IMR-90 (cell line): ENCODE data around the gene HIVEP3. TPM values are rescaled to one million over a fixed set of nuclear protein-coding genes. Genes with fewer than 3 reads are reported as not detected.

Experiments
- ATAC-seq: fragments of 200-7000 bp; cut with Tn5 transposase; 2 replicates; pipeline ENCODE4 v1.9.1; 2020; ENCODE audit warnings: low read depth, mild to moderate bottlenecking, moderate library complexity
- BruUV-seq: library from RNA; stranded (reverse); fragments of 400-500 nt; replicated peaks from 2 replicates; lab custom pipeline; 2021; lab: Mats Ljungman, UMichigan
- CTCF ChIA-PET: fragments of 300-600 bp; formaldehyde crosslinking; extraction: SDS; loops from one replicate; lab custom pipeline; 2021; ENCODE audit warnings: antibody characterized with exemption; lab: Yijun Ruan, JAX
- POLR2A ChIA-PET: fragments of 300-600 bp; sonication (Branson Sonifier 250); formaldehyde crosslinking; loops from one replicate; lab custom pipeline; 2022; ENCODE audit warnings: antibody characterized with exemption; ENCODE audit not compliant: unreplicated experiment; lab: Charles Lee
- DNase-seq: peaks from one replicate; pipeline ENCODE4 v3.0.0; 2013
- H2AFZ ChIP-seq: replicated peaks from 2 replicates; pipeline ENCODE3; 2013; ENCODE audit warnings: low read length, mild to moderate bottlenecking; ENCODE audit not compliant: poor library complexity
- H2AK5ac ChIP-seq: 2 replicates; pipeline ENCODE4 v1.6.1; 2013; ENCODE audit warnings: low read depth, low read length, inconsistent platforms
- H2AK9ac ChIP-seq: replicated peaks from 2 replicates; pipeline ENCODE3; 2013; ENCODE audit warnings: mild to moderate bottlenecking, low read depth, low read length, moderate library complexity; ENCODE audit not compliant: poor library complexity
- H2BK120ac ChIP-seq: 2 replicates; pipeline ENCODE4 v1.6.1; 2013; ENCODE audit warnings: low read depth, low read length, inconsistent platforms
- H2BK15ac ChIP-seq: 3 replicates; pipeline ENCODE4 v1.6.1; 2013; ENCODE audit warnings: low read depth, low read length, inconsistent platforms
- H2BK20ac ChIP-seq: 2 replicates; pipeline ENCODE4 v1.6.1; 2013; ENCODE audit warnings: low read depth, mild to moderate bottlenecking, inconsistent platforms, low read length, moderate library complexity
- H2BK5ac ChIP-seq: 2 replicates; pipeline ENCODE4 v1.6.1; 2013; ENCODE audit warnings: mild to moderate bottlenecking, low read depth, low read length, inconsistent platforms; ENCODE audit not compliant: poor library complexity, severe bottlenecking
- H3K14ac ChIP-seq: replicated peaks from 2 replicates; pipeline ENCODE4 v1.6.1; 2013; ENCODE audit warnings: low read depth, low read length, inconsistent platforms
- H3K18ac ChIP-seq: 2 replicates; pipeline ENCODE4 v1.6.1; 2013; ENCODE audit warnings: low read depth, low read length, control low read depth
- H3K23ac ChIP-seq: 2 replicates; pipeline ENCODE4 v1.6.1; 2013; ENCODE audit warnings: low read depth, low read length, inconsistent platforms
- H3K27ac ChIP-seq: 2 replicates; pipeline ENCODE4 v1.5.1; 2013; ENCODE audit warnings: mild to moderate bottlenecking, control low read depth, low read length; ENCODE audit not compliant: insufficient read depth
- H3K27me3 ChIP-seq: 2 replicates; pipeline ENCODE4 v1.6.1; 2013; ENCODE audit warnings: low read length; ENCODE audit not compliant: control insufficient read depth, insufficient read depth
- H3K36me3 ChIP-seq: 2 replicates; pipeline ENCODE4 v1.6.1; 2013; ENCODE audit warnings: low read length, mixed read lengths; ENCODE audit not compliant: control insufficient read depth, insufficient read depth
- H3K4ac ChIP-seq: 2 replicates; pipeline ENCODE4 v1.6.1; 2013; ENCODE audit warnings: low read depth, low read length, inconsistent platforms
- H3K4me1 ChIP-seq: 2 replicates; pipeline ENCODE4 v1.6.1; 2013; ENCODE audit warnings: low read length, mixed read lengths; ENCODE audit not compliant: control insufficient read depth, insufficient read depth
- H3K4me2 ChIP-seq: 2 replicates; pipeline ENCODE4 v1.6.1; 2013; ENCODE audit warnings: low read depth, mild to moderate bottlenecking, control low read depth, low read length, moderate library complexity
- H3K4me3 ChIP-seq: 2 replicates; pipeline ENCODE4 v1.5.1; 2013; ENCODE audit warnings: low read depth, mild to moderate bottlenecking, control low read depth, low read length, moderate library complexity; ENCODE audit not compliant: insufficient read depth
- H3K56ac ChIP-seq: 2 replicates; pipeline ENCODE4 v1.6.1; 2013; ENCODE audit warnings: low read length, inconsistent platforms; ENCODE audit not compliant: insufficient read depth; ENCODE audit errors: extremely low read depth
- H3K79me1 ChIP-seq, 2 experiments: 2 replicates each; pipeline ENCODE4 v1.6.1; 2013; ENCODE audit warnings: low read length in 2 of 2, inconsistent platforms in 1 of 2, low read depth in 1 of 2
- H3K9ac ChIP-seq: 2 replicates; pipeline ENCODE4 v1.6.1; 2013; ENCODE audit warnings: low read depth, low read length, control low read depth
- H3K9me1 ChIP-seq: 2 replicates; pipeline ENCODE4 v1.6.1; 2013; ENCODE audit warnings: low read length, inconsistent platforms; ENCODE audit not compliant: insufficient read depth
- H3K9me3 ChIP-seq: 2 replicates; pipeline ENCODE4 v1.6.1; 2013; ENCODE audit warnings: low read length; ENCODE audit not compliant: control insufficient read depth, insufficient read depth
- H4K20me1 ChIP-seq: 2 replicates; pipeline ENCODE4 v1.6.1; 2013; ENCODE audit warnings: low read length, inconsistent platforms; ENCODE audit not compliant: insufficient read depth
- H4K5ac ChIP-seq: 2 replicates; pipeline ENCODE4 v1.6.1; 2013; ENCODE audit warnings: mild to moderate bottlenecking, low read depth, low read length, control low read depth
- H4K8ac ChIP-seq, 2 experiments: 2 replicates each; pipeline ENCODE4 v1.6.1; 2013; ENCODE audit warnings: low read depth in 2 of 2, low read length in 2 of 2, control low read depth in 1 of 2, inconsistent platforms in 1 of 2
- H4K91ac ChIP-seq: 2 replicates; pipeline ENCODE4 v1.6.1; 2013; ENCODE audit warnings: low read depth, low read length, inconsistent platforms; ENCODE audit not compliant: insufficient read depth
- BHLHE40 ChIP-seq: fragments of 150-350 bp; IDR thresholded peaks from 2 replicates; pipeline ENCODE4 v1.6.1; 2016; ENCODE audit warnings: mild to moderate bottlenecking, low read depth, low read length
- CEBPB ChIP-seq: IDR thresholded peaks from 2 replicates; pipeline ENCODE4 v1.6.1; 2012; ENCODE audit warnings: low read depth, low read length, improper control_type of control experiment
- CHD1 ChIP-seq: IDR thresholded peaks from 2 replicates; pipeline ENCODE4 v1.6.1; 2012; ENCODE audit warnings: low read depth, low read length, improper control_type of control experiment
- CTCF ChIP-seq: conservative IDR thresholded peaks from 2 replicates; pipeline ENCODE4 v1.5.1; 2012; ENCODE audit warnings: mild to moderate bottlenecking, low read depth, low read length, improper control_type of control experiment
- FOS ChIP-seq: fragments of 150-350 bp; IDR thresholded peaks from 2 replicates; pipeline ENCODE4 v1.6.1; 2016; ENCODE audit warnings: low read depth, low read length
- MAFK ChIP-seq: IDR thresholded peaks from 2 replicates; pipeline ENCODE4 v1.6.1; 2012; ENCODE audit warnings: low read depth, low read length, improper control_type of control experiment
- MAZ ChIP-seq: IDR thresholded peaks from 2 replicates; pipeline ENCODE4 v1.6.1; 2012; ENCODE audit warnings: low read depth, mild to moderate bottlenecking, low read length, improper control_type of control experiment, moderate library complexity, borderline replicate concordance
- MXI1 ChIP-seq: IDR thresholded peaks from 2 replicates; pipeline ENCODE4 v1.6.1; 2012; ENCODE audit warnings: low read depth, mild to moderate bottlenecking, low read length, moderate library complexity, borderline replicate concordance
- NFE2L2 ChIP-seq: fragments of 150-350 bp; IDR thresholded peaks from 2 replicates; pipeline ENCODE4 v1.6.1; 2016; ENCODE audit warnings: low read depth, mild to moderate bottlenecking, low read length
- POLR2A ChIP-seq: IDR thresholded peaks from 2 replicates; pipeline ENCODE4 v1.6.1; 2012; ENCODE audit warnings: mild to moderate bottlenecking, low read depth, low read length
- RCOR1 ChIP-seq: IDR thresholded peaks from 2 replicates; pipeline ENCODE4 v1.6.1; 2012; ENCODE audit warnings: mild to moderate bottlenecking, low read length, improper control_type of control experiment; ENCODE audit not compliant: insufficient replicate concordance
- RFX5 ChIP-seq: IDR thresholded peaks from 2 replicates; pipeline ENCODE4 v1.8.0; 2012; ENCODE audit warnings: low read depth, mild to moderate bottlenecking, low read length, moderate library complexity
- SMC3 ChIP-seq: fragments of 150-350 bp; IDR thresholded peaks from 2 replicates; pipeline ENCODE4 v1.6.1; 2016; ENCODE audit warnings: low read depth, mild to moderate bottlenecking, antibody characterized with exemption, low read length, moderate library complexity
- WGBS, 2 experiments: methylation state at CpG; one replicate each; pipeline versions ENCODE4 v1.1.5 to v1.1.7; 2013; ENCODE audit warnings: missing lambda C conversion rate in 2 of 2; ENCODE audit not compliant: insufficient read length in 1 of 2; ENCODE audit errors: extremely low coverage in 2 of 2; 5-methylcytosine and 5-hydroxymethylcytosine counted together
- dilution Hi-C: fragments of 300-500 bp; cut with HindIII; formaldehyde crosslinking; loops from one replicate; pipeline ENCODE4 v1.14.3; 2018; ENCODE audit warnings: low sequenced_read_pairs; ENCODE audit not compliant: unreplicated experiment
- in situ Hi-C: fragments of 300-500 bp; cut with MboI; formaldehyde crosslinking; loops from 3 replicates; pipeline ENCODE4 v1.14.3; 2019; ENCODE audit warnings: low sequenced_read_pairs, inconsistent platforms, mixed read lengths
- intact Hi-C: fragments of 100-400 bp; cut with micrococcal nuclease; formaldehyde crosslinking; loops from 2 replicates; pipeline ENCODE4 v1.10.0; 2022
- polyA plus RNA-seq, 3 experiments: library from polyadenylated mRNA; depleted of rRNA; stranded (reverse); fragments of >200 nt; gene quantifications; 2 replicates each; pipeline ENCODE4 v1.2.3, GENCODE V29; 2012; ENCODE audit warnings: low replicate concordance in 1 of 3
- total RNA-seq: library from RNA; depleted of rRNA; stranded (reverse); fragments of >200 nt; gene quantifications from 2 replicates; pipeline ENCODE4 v1.2.3, GENCODE V29; 2012

The HIVEP3 gene
- total and polyA plus RNA-seq, 2 of the 4 experiments (the other 2 are of a cell fraction): 1.4 to 4.0 TPM

GRCh38 chr1:41870076-41870562 lies 48.6 kb downstream of the HIVEP3 start:
- Histone ChIP-seq H3K79me1 (no peaks in the 10 kb centered on the region), H2AK5ac (no peak overlapping the region), H2BK20ac (no peak overlapping the region), H4K91ac (no peak overlapping the region), H3K56ac (no peak overlapping the region), H2AFZ (no peak overlapping the region), H3K14ac (0 out of 2 replicates have a peak overlapping the region, but pooled peaks have one; percentile 52), H3K27ac (no peak overlapping the region), H3K9ac (no peak overlapping the region), H2AK9ac (peak overlapping the region; percentile 75), H3K18ac (no peak overlapping the region), H4K20me1 (no peaks in the 10 kb centered on the region), H3K4me1 (peaks cover 2% of the 10 kb centered on the region), H4K5ac (no peak overlapping the region), H3K27me3 (peaks cover 1% of the 10 kb centered on the region; the same call in 1 of the 2 replicates), H3K9me1 (peaks cover 4% of the 10 kb centered on the region; the same call in 1 of the 2 replicates), H3K4me2 (peak overlapping the region; percentile 44; the same call in 1 of the 2 replicates), H3K9me3 (no peaks in the 10 kb centered on the region), H2BK15ac (no peak overlapping the region), H2BK120ac (no peak overlapping the region; the same call in 1 of the 2 replicates), H4K8ac (no peak overlapping the region), H3K23ac (no peak overlapping the region), H2BK5ac (peak overlapping the region; percentile 6), H3K36me3 (no peaks in the 10 kb centered on the region), H3K4me3 (no peak overlapping the region), H3K4ac (no peak overlapping the region; the same call in none of the 2 replicates)
- BruUV-seq: no TSS peak
- dilution Hi-C loops (no loop called here), in situ Hi-C loops (no loop called here), intact Hi-C loops (no loop called here)
- no peak for TF ChIP-seq CHD1
- no peak for TF ChIP-seq POLR2A
- TF ChIP-seq MAFK: no peak
- peak; percentile 99 for TF ChIP-seq FOS
- no peak for TF ChIP-seq RFX5
- no peak for TF ChIP-seq CEBPB
- 0 out of 2 replicates have a peak, but pooled peaks have one; percentile 22 for TF ChIP-seq MAZ
- peak; percentile 32 for TF ChIP-seq RCOR1
- peak; percentile 74; the same call in 1 of the 2 replicates for TF ChIP-seq BHLHE40
- no peak for TF ChIP-seq SMC3
- no peak for TF ChIP-seq CTCF
- 0 out of 2 replicates have a peak, but pooled peaks have one; percentile 25 for TF ChIP-seq NFE2L2
- no peak for TF ChIP-seq MXI1
- POLR2A ChIA-PET: no interaction called here
- peak; percentile 82 for DNase-seq
- 0% methylated on average over 2 of the region's 7 CpGs; no CpG with 5 or more reads in 1 of the 2 experiments for WGBS, 2 experiments
- CTCF ChIA-PET: interaction anchor here (0.9 kb wide), 1 partner anchor 22 kb away, joined by 3 read pairs; no protein-coding TSS in a partner anchor
- ATAC-seq: peak; percentile 32
